HCT116 (cell line): Measurements from ENCODE around the gene COBL. TPM values are rescaled to one million over a fixed set of nuclear protein-coding genes. Genes with fewer than 3 reads are reported as not detected.

Experiments used
- ATAC-seq: fragments of 200-7000 bp; cut with Tn5 transposase; 2 replicates; pipeline ENCODE4 v1.9.1; 2020; ENCODE audit warnings: mild to moderate bottlenecking, moderate library complexity
- BruUV-seq: library from RNA; stranded (reverse); fragments of 400-500 nt; replicated peaks from 2 replicates; lab custom pipeline; 2021; lab: Mats Ljungman, UMichigan
- CTCF ChIA-PET: fragments of 300-600 bp; sonication (Branson Sonifier 250); formaldehyde crosslinking; loops from one replicate; lab custom pipeline; 2021; ENCODE audit warnings: antibody characterized with exemption; lab: Charles Lee
- POLR2A ChIA-PET: fragments of 300-600, 350-600 bp; sonication (Branson Sonifier 250); formaldehyde crosslinking; loops from one replicate; lab custom pipeline; 2021; ENCODE audit warnings: antibody characterized with exemption; lab: Charles Lee
- RAD21 ChIA-PET, 2 experiments: fragments of 300-600 bp; sonication (Branson Sonifier 250); formaldehyde crosslinking; loops; one replicate each; lab custom pipeline; 2023; ENCODE audit warnings: low total read pairs in 2 of 2; ENCODE audit not compliant: uncharacterized antibody in 2 of 2, unreplicated experiment in 2 of 2, low non-redundant PET in 1 of 2; lab: Charles Lee
- DNase-seq: peaks from one replicate; pipeline ENCODE4 v3.0.0-alpha.2; 2010; ENCODE audit warnings: low read depth, low spot score
- H2AFZ ChIP-seq: fragments of 200-600 bp; shearing (Covaris generic), sonication (generic); 2 replicates; pipeline ENCODE4 v1.6.1; 2017; ENCODE audit warnings: low read depth, mixed run types, mixed read lengths, antibody characterized with exemption, low read length; ENCODE audit not compliant: poor library complexity, severe bottlenecking
- H3K27ac ChIP-seq: 2 replicates; pipeline ENCODE4 v1.5.1; 2012; ENCODE audit warnings: low read depth, low read length
- H3K27me3 ChIP-seq: fragments of 200-600 bp; sonication (generic); 2 replicates; pipeline ENCODE4 v1.6.1; 2016; ENCODE audit warnings: mixed run types, low read length, mixed read lengths; ENCODE audit not compliant: insufficient read depth
- H3K36me3 ChIP-seq, 2 experiments: fragments of 200-500 bp in 1 of 2; fragments of 200-600 bp in 1 of 2; sonication (Bioruptor generic) in 1 of 2; sonication (generic) in 1 of 2; 2 replicates each; pipeline versions ENCODE4 v1.5.1 to v1.6.1; 2014 to 2016; ENCODE audit warnings: low read length in 2 of 2, inconsistent platforms in 1 of 2, mixed read lengths in 1 of 2, mixed run types in 1 of 2; ENCODE audit not compliant: insufficient read depth in 2 of 2, control insufficient read depth in 1 of 2
- H3K4me1 ChIP-seq, 2 experiments: fragments of 200-600 bp in 1 of 2; sonication (generic) in 1 of 2; 2 replicates each; pipeline versions ENCODE4 v1.5.1 to v1.6.1; 2012 to 2017; ENCODE audit warnings: low read length in 2 of 2, inconsistent platforms in 1 of 2, mild to moderate bottlenecking in 1 of 2, mixed read lengths in 1 of 2, mixed run types in 1 of 2, moderate library complexity in 1 of 2; ENCODE audit not compliant: insufficient read depth in 2 of 2, control insufficient read depth in 1 of 2
- H3K4me2 ChIP-seq: fragments of 200-600 bp; sonication (generic); 2 replicates; pipeline ENCODE4 v1.6.1; 2017; ENCODE audit warnings: mixed run types, low read length, mixed read lengths
- H3K4me3 ChIP-seq, 2 experiments: fragments of 200-600 bp in 1 of 2; sonication (generic) in 1 of 2; replicated peaks in 1 of 2; 2 replicates each; pipeline ENCODE4 v1.5.1; 2011 to 2016; ENCODE audit warnings: low read length in 2 of 2, control low read depth in 1 of 2, low read depth in 1 of 2, mild to moderate bottlenecking in 1 of 2, mixed read lengths in 1 of 2, mixed run types in 1 of 2
- H3K79me2 ChIP-seq: fragments of 200-600 bp; sonication (generic); 2 replicates; pipeline ENCODE4 v1.6.1; 2017; ENCODE audit warnings: mild to moderate bottlenecking, mixed run types, low read length, moderate library complexity, mixed read lengths; ENCODE audit not compliant: insufficient read depth
- H3K9ac ChIP-seq: fragments of 200-600 bp; sonication (generic); 2 replicates; pipeline ENCODE4 v1.6.1; 2016; ENCODE audit warnings: low read length, mixed read lengths
- H3K9me2 ChIP-seq: fragments of 200-600 bp; sonication (generic), shearing (Covaris generic); 2 replicates; pipeline ENCODE4 v1.6.1; 2017; ENCODE audit warnings: mixed run types, mild to moderate bottlenecking, moderate library complexity; ENCODE audit not compliant: insufficient read depth
- H3K9me3 ChIP-seq, 2 experiments: fragments of 200-500 bp in 1 of 2; fragments of 200-600 bp in 1 of 2; sonication (Bioruptor generic) in 1 of 2; sonication (generic) in 1 of 2; 2 replicates each; pipeline ENCODE4 v1.6.1; 2014 to 2017; ENCODE audit warnings: low read length in 2 of 2, mixed read lengths in 2 of 2, inconsistent platforms in 1 of 2, low read depth in 1 of 2, mild to moderate bottlenecking in 1 of 2, mixed run types in 1 of 2, moderate library complexity in 1 of 2; ENCODE audit not compliant: control insufficient read depth in 1 of 2, insufficient read depth in 1 of 2
- H4K20me1 ChIP-seq: fragments of 200-600 bp; sonication (generic), shearing (Covaris generic); 2 replicates; pipeline ENCODE4 v1.6.1; 2017; ENCODE audit warnings: mixed run types, mild to moderate bottlenecking, moderate library complexity; ENCODE audit not compliant: insufficient read depth
- ELF1 ChIP-seq: IDR thresholded peaks from 2 replicates; pipeline ENCODE4 v1.6.1; 2012; ENCODE audit warnings: low read depth, borderline replicate concordance
- RAD21 ChIP-seq: IDR thresholded peaks from 2 replicates; pipeline ENCODE4 v1.6.1; 2012; ENCODE audit warnings: low read depth, mild to moderate bottlenecking
- SP1 ChIP-seq: IDR thresholded peaks from 2 replicates; pipeline ENCODE4 v1.6.1; 2012; ENCODE audit warnings: low read depth
- SRF ChIP-seq: IDR thresholded peaks from 2 replicates; pipeline ENCODE4 v1.6.1; 2012; ENCODE audit warnings: low read depth
- intact Hi-C: fragments of 100-400 bp; cut with micrococcal nuclease; formaldehyde crosslinking; loops from 2 replicates; pipeline ENCODE4 v1.10.0; 2022
- total RNA-seq: library from RNA; stranded (reverse); gene quantifications from one replicate; pipeline ENCODE4 v1.2.1, GENCODE V29; 2021; ENCODE audit not compliant: unreplicated experiment
- TF ChIP-seq, protein P1 (sequence below): IDR thresholded peaks from 2 replicates; pipeline ENCODE4 v1.6.1; 2011; ENCODE audit warnings: mild to moderate bottlenecking, low read length, moderate library complexity; ENCODE audit not compliant: insufficient replicate concordance; ENCODE audit errors: extremely low read depth
- TF ChIP-seq, protein P2 (sequence below), 3 experiments: fragments of 200-600 bp in 1 of 3; sonication (generic) in 1 of 3; IDR thresholded peaks in 2 of 3; conservative IDR thresholded peaks in 1 of 3; 2 replicates each; pipeline ENCODE4 v1.5.1; 2012 to 2017; ENCODE audit warnings: low read depth in 2 of 3, low read length in 2 of 3, antibody characterized with exemption in 1 of 3, borderline replicate concordance in 1 of 3, control low read depth in 1 of 3, mild to moderate bottlenecking in 1 of 3, mixed read lengths in 1 of 3, mixed run types in 1 of 3, moderate library complexity in 1 of 3; ENCODE audit not compliant: insufficient read depth in 1 of 3
- TF ChIP-seq, protein P3 (sequence below): IDR thresholded peaks from 2 replicates; pipeline ENCODE4 v1.6.1; 2012; ENCODE audit warnings: low read depth

COBL gene
- total RNA-seq, 1 experiment from 2014 or later = 19.3 TPM

DNA sequence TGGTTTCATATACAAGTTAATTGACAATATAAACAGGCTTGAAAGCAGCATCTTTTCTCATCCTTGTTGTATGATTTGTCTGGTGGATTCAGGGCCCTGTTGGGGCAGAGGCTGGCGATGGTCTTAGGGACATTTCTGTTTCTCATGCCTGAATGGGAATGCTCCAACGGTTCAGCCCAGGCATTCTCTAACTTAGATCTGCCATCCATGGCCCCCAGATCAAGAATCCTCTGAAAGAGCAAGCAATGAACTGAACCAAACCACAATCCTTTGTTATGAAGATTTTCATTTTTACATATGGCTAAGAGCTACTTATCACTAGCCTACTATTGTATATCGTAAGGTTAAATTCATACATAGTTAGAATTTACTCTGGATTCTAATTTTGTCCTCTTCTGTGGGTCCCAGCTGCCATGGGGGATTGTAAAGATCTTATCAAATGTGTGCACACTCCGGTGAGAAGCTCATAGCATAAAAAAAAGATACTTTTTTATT lies 163.9 kb downstream of the COBL start:
- intact Hi-C loops = no loop called here
- RAD21 ChIA-PET = no interaction called here
- no peaks in the 10 kb centered on the region for H4K20me1 ChIP-seq
- H3K9me2 ChIP-seq = no peaks in the 10 kb centered on the region
- no peak overlapping the region for H3K27ac ChIP-seq
- POLR2A ChIA-PET = no interaction called here
- no peak overlapping the region for H2AFZ ChIP-seq
- H3K36me3 ChIP-seq = no peaks in the 10 kb centered on the region
- H3K27me3 ChIP-seq = no peaks in the 10 kb centered on the region
- no TSS peak for BruUV-seq
- H3K79me2 ChIP-seq = no peaks in the 10 kb centered on the region
- H3K9ac ChIP-seq = no peak overlapping the region
- TF ChIP-seq, protein P1, sequence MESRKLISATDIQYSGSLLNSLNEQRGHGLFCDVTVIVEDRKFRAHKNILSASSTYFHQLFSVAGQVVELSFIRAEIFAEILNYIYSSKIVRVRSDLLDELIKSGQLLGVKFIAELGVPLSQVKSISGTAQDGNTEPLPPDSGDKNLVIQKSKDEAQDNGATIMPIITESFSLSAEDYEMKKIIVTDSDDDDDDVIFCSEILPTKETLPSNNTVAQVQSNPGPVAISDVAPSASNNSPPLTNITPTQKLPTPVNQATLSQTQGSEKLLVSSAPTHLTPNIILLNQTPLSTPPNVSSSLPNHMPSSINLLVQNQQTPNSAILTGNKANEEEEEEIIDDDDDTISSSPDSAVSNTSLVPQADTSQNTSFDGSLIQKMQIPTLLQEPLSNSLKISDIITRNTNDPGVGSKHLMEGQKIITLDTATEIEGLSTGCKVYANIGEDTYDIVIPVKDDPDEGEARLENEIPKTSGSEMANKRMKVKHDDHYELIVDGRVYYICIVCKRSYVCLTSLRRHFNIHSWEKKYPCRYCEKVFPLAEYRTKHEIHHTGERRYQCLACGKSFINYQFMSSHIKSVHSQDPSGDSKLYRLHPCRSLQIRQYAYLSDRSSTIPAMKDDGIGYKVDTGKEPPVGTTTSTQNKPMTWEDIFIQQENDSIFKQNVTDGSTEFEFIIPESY = no peak
- TF ChIP-seq RAD21 (no peak), SRF (no peak), SP1 (no peak), ELF1 (no peak)
- TF ChIP-seq, protein P2, sequence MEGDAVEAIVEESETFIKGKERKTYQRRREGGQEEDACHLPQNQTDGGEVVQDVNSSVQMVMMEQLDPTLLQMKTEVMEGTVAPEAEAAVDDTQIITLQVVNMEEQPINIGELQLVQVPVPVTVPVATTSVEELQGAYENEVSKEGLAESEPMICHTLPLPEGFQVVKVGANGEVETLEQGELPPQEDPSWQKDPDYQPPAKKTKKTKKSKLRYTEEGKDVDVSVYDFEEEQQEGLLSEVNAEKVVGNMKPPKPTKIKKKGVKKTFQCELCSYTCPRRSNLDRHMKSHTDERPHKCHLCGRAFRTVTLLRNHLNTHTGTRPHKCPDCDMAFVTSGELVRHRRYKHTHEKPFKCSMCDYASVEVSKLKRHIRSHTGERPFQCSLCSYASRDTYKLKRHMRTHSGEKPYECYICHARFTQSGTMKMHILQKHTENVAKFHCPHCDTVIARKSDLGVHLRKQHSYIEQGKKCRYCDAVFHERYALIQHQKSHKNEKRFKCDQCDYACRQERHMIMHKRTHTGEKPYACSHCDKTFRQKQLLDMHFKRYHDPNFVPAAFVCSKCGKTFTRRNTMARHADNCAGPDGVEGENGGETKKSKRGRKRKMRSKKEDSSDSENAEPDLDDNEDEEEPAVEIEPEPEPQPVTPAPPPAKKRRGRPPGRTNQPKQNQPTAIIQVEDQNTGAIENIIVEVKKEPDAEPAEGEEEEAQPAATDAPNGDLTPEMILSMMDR (IDR thresholded peaks at IDR 0.05 in 2 of 3, conservative IDR thresholded peaks at IDR 0.05 in 1 of 3; ENCODE audit: borderline replicate concordance in 1 of 3, insufficient read depth in 1 of 3, low read depth in 2 of 3, low read length in 2 of 3) = no peak
- TF ChIP-seq, protein P3, sequence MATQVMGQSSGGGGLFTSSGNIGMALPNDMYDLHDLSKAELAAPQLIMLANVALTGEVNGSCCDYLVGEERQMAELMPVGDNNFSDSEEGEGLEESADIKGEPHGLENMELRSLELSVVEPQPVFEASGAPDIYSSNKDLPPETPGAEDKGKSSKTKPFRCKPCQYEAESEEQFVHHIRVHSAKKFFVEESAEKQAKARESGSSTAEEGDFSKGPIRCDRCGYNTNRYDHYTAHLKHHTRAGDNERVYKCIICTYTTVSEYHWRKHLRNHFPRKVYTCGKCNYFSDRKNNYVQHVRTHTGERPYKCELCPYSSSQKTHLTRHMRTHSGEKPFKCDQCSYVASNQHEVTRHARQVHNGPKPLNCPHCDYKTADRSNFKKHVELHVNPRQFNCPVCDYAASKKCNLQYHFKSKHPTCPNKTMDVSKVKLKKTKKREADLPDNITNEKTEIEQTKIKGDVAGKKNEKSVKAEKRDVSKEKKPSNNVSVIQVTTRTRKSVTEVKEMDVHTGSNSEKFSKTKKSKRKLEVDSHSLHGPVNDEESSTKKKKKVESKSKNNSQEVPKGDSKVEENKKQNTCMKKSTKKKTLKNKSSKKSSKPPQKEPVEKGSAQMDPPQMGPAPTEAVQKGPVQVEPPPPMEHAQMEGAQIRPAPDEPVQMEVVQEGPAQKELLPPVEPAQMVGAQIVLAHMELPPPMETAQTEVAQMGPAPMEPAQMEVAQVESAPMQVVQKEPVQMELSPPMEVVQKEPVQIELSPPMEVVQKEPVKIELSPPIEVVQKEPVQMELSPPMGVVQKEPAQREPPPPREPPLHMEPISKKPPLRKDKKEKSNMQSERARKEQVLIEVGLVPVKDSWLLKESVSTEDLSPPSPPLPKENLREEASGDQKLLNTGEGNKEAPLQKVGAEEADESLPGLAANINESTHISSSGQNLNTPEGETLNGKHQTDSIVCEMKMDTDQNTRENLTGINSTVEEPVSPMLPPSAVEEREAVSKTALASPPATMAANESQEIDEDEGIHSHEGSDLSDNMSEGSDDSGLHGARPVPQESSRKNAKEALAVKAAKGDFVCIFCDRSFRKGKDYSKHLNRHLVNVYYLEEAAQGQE = no peak
- DNase-seq (no peak), ATAC-seq (no peak)
- CTCF ChIA-PET = interaction anchor here (2.0 kb wide), 1 partner anchor 10 kb away, joined by 14 read pairs; no protein-coding TSS in a partner anchor
- no peak overlapping the region for H3K4me2 ChIP-seq
- no peak overlapping the region for H3K4me3 ChIP-seq
- H3K4me1 ChIP-seq = no peaks in the 10 kb centered on the region
- no peaks in the 10 kb centered on the region; a peak in 1 of 4 replicates for H3K9me3 ChIP-seq
